GM18861 (cell line): ENCODE results near the gene MSH2.

Experiments
- ATAC-seq: cut with Tn5 transposase; IDR thresholded peaks from one replicate; pipeline ENCODE4 v1.9.1; 2021; ENCODE audit not compliant: unreplicated experiment

The MSH2 gene

GRCh38 chr2:47504174-47504810, 101.3 kb downstream of the MSH2 start:
- ATAC-seq = no peak

DNA sequence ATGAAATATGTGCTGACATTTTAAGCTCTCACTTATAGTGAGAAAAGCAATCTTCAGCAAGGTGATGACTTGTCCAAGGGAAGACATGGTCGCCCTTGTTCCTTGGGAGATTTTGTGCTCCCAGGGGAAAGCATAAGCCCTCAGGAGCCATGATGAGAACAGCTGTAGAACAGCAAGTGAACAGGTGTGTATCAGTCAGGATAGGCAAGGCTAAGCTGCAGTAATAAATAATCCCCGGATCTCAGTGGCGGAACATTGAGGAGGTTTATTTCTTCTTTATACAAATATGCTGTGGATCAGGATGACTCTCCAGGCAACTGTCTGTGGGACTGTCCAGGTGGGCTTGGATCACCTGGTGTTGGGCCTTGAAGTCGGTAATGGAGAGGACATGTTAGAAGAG, 103.1 kb downstream of the MSH2 start:
- ATAC-seq = no peak

GRCh38 chr2:47506436-47506835, 103.5 kb downstream of the MSH2 start:
- ATAC-seq = no peak

- ATAC-seq = no peak
Measured at GRCh38 chr2:47508080-47508479, 105.1 kb downstream of the MSH2 start.

GRCh38 chr2:47508641-47509040, 105.7 kb downstream of the MSH2 start:
- ATAC-seq = no peak

- ATAC-seq = no peak
Measured at GRCh38 chr2:47509250-47509649, 106.3 kb downstream of the MSH2 start.

DNA sequence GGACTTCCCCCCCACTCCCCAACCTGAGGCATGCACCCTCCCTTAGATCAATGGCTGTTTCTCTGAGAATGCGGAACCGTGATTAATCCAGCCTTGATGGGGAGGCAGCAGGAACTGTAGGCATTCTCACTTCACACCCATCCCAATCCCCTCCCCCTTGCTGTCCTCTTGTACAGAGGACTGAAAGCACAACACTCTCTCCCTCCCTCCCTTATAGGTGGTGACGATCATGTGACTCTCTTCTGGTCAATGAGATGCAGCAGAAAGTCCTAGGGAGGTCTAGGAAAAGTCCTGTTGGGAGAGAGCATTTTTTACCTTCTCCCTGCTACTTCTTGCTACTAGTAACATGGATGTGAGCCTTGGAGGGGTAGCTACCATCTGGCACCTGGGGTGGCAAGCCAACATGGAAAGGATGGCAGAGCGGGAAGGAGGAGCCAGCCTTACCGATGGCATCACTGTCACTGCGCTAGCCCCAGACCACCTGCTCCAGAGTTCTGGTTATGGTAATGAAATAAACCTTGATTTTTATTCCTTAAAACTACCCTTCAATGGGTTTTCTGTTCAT, 106.9 kb downstream of the MSH2 start:
- no peak for ATAC-seq

- no peak for ATAC-seq
Measured at GRCh38 chr2:47510745-47511144, 107.8 kb downstream of the MSH2 start.

DNA sequence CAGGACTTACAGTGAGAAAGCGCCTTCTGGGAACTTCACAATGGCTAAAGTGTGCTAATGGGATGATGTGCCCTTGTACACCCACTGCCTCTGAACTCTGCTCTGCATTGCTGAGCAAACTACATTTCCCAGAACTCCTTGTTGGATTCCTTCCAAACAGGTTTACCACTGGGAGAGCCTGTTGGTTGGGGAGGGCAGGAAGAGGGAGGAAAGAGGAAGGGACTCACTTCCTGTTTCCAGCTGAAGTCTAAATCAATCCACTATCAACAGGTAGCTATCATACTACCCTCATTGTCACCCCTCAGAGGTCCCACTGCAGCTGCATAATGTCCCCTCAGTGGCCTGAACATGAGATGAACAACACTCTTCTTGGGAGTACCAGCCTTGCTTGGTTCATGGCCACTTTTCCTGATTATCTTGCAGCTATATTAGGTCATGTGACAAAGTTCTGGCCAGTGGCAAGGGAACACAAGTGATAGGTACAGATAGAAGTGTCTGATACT, 109.7 kb downstream of the MSH2 start:
- no peak for ATAC-seq

DNA sequence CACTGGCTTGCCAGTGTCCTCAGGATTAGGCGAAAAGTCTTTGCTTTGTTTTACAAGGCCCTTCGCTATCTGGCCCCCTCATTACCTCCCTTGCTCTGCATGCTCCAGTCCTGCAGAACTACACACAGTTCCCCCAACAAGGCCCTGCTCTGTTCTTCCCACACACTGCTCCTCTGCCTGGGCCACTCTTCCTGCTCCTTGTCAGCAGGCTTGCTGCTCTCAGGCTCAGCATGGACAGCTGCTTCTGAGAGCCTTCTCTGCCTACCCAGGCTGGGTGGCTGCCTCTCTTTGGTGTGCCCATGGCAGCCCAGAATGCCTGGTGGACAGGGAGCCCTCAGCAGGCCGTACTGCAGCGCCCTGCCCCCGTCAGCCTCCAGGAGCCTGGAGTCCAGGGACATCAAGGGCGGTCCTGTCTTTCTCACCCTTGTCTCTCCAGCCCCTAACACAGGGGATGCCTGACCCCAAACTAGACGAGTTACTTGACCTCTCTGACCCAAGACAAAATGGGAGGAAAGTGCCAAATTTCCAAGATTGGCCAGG, 111.1 kb downstream of the MSH2 start:
- ATAC-seq = no peak

DNA sequence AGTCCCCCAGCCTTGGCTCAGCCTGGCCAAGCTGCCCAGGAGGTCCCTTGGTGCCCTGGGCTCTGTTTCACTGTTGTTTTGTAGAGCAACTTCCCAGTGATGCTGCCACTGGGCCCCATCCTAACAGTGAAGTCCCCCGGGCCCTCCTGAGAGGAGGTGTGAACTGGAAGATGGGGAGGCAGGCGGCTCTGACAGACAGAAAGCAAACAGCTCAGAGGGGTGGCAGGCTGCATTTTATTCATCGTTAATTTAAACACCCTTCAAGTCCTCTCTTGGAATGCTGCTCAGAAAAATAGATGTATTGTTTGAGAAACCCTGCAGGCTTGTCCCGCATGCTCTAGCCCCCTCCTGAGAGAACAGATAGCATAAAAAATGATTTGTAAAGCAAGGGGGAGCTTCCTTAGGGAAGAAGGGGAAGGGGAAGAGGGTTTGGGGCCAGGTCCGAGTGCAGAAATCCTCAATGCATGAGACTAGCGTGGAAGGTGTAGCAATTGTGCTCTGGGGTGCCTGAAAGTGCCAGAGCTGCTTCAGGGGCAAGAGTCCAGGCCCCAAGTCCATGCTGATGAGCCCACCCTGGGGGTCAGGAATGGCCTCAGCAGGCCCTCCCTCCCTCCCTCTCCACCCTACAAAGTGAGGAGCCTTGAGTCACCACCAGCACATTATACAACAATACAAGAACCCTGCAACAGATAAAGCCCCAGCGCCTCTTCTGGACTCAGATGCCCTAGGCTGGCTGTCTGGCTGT, 113.6 kb downstream of the MSH2 start:
- ATAC-seq = no peak

GRCh38 chr2:47518497-47519146, 115.7 kb downstream of the MSH2 start:
- ATAC-seq = no peak

- ATAC-seq = no peak
Measured at GRCh38 chr2:47519147-47519537, 116.2 kb downstream of the MSH2 start.

GRCh38 chr2:47519604-47520301, 116.8 kb downstream of the MSH2 start:
- ATAC-seq = no peak

DNA sequence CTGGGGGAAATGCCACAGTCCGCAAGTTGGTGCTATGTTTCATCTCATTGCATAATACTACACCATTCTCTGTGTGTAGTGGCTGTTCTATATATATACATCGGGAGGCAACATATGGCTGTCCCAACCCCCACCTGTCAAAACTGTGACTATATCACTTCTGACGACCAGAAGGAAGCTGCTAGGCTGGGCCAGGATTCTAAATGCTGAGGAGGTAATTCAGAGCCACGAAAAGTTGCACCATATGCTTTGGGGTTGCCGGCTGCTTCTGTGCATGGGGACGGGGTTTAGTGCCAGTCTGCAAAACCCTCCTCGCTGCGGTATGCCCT, 117.3 kb downstream of the MSH2 start:
- no peak for ATAC-seq

DNA sequence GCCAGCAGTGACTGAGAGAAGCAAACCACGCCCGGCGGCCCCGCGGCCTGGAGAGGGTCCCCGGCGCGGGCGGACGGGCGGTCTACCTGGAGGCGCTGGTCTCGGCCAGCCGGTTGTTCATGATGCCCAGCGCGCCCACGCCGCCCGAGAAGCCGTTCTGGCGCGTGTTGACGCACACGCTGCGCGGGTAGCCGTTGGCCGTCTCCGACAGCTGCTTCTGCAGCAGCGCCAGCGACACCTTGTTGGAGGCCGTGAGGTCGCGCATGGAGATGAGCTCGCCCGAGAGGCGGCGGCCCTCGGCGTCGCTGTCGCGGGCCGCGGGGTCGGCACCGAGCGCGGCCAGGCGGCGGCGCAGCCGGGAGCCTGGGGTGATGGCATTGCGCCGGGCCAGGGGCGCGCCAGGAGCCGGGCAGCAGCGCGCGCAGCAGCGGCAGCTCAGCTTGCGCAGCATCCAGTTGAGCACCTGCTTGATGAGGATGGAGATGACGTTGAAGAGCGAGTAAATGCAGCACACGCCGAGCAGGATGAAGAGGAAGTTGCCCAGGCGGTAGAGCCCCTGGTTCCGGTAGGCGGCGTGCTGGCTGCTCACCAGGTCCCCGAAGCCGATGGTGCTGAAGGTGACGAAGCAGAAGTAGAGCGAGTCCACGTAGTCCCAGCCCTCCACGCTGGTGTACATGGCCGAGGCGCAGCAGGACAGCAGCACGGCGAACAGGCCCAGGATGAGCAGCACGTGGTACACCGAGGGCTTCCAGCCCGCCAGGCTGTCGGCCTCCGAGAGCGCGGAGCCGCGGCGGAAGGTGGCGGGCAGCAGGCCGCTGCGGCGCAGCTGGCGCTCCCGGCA, 118.1 kb downstream of the MSH2 start:
- peak; percentile 77 for ATAC-seq

DNA sequence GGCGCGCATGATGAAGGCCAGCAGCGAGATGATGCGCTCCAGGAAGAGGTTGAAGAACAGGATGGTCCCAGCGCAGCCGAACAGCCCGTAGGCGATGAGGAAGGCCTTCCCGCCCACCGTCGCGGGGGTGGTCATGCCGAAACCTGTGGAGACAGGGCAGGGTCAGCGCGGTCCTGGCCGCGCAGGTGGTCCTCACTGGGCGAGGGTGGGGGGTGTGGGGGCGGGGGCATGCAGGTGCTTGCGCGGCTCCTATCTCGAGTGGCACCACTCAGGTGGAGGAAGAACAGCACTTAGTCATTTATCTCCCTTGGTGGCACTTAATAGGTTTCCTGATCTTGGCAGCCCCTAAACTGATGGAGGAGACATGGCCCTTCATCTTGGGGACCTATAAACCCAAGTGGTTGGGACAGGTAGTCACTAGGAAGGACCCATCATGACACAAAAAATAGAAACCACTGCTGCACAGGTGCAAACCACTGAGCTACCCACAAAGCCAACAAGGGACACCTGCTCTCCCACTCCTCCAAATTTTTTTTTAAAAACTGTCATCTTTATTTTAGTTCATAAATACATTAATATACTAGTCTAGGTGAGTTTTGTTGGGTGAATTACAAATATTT, 118.8 kb downstream of the MSH2 start:
- no peak for ATAC-seq

DNA sequence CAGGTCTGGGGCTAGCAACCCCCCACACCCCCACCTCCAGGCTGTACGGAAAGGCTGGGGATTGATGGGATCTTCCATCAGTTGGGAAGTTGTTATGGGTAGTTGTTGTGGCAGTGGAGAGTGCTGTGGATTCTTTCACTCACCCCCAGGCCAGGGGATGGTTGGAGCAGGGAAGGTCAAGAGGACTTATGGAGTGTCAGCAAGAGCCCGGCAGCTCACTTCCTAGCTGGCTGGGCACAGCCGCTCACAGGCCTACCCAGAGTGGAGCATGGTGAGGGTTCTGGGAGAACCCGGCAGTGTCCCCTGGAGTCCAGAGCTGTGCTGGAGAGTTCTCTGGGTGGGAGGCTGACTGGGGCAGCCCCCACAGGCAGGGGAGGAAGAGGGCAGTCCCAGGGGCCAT, 122.2 kb downstream of the MSH2 start:
- no peak for ATAC-seq

DNA sequence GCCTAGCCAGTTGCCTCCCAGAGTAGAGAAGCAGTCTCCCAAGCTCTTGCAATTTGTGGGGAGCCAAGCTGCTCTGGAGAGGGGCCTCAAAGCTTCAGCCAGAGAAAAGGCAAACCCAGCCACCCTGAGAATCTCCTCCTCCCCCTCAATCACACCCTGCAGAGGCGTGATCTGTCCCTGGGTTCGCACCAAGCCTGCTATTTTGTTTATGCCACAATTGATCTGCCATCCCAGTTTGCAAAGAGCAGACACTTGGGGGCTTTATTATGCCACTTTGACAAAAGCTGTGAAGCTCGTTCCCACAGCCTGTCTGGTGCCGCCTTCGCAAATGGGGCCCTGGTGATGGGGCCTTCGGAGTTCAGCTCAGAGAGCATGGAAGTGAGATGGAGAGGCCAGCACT, 125.5 kb downstream of the MSH2 start:
- no peak for ATAC-seq

DNA sequence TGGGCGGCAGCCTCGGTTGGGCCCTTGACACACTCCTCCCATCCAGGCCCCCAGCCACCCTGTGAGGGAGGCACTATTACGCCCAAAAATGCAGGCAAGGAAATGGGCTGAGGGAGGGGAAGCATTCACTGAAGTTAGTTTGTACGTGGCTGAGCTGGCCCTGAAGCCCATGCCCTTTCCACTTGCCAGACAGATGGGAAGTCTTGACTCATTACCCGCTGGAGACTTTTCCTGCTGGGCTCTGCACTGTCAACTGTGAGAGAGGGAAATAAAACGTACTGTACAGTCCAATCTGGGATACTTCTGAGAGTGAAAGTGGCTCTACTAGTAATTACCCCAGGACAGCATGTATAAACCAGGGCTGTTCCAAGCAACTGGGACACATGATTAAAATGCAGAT, 125.9 kb downstream of the MSH2 start:
- ATAC-seq = no peak
